K562 (cell line): Measurements from ENCODE around the gene KDM4C. TPM values are rescaled to one million over a fixed set of nuclear protein-coding genes. Genes with fewer than 3 reads are reported as not detected.

Experiments
- ATAC-seq: fragments of 200-7000 bp; cut with Tn5 transposase; 3 replicates; pipeline ENCODE4 v1.9.1; 2020; ENCODE audit warnings: moderate library complexity
- BruUV-seq: library from RNA; stranded (reverse); fragments of 400-500 nt; replicated peaks from 2 replicates; lab custom pipeline; 2021; lab: Mats Ljungman, UMichigan
- CTCF ChIA-PET: fragments of 300-600 bp; formaldehyde crosslinking; extraction: SDS; loops from one replicate; lab custom pipeline; 2021; ENCODE audit warnings: low intra/inter-chr PET ratio; lab: Yijun Ruan, JAX
- POLR2A ChIA-PET: fragments of 300-600, 350-650 bp; sonication (Branson Sonifier 250); formaldehyde crosslinking; extraction: SDS; loops from one replicate; lab custom pipeline; 2021; ENCODE audit warnings: antibody characterized with exemption, inconsistent platforms; lab: Yijun Ruan, JAX
- DNase-seq, 4 experiments: peaks; one replicate each; pipeline versions ENCODE4 v3.0.0 to v3.0.0-alpha.2; 2011 to 2018; ENCODE audit warnings: low spot score in 3 of 4, mixed read lengths in 3 of 4; ENCODE audit errors: extremely low read depth in 1 of 4
- FAIRE-seq: peaks from 2 replicates; lab custom pipeline; 2011; peaks lifted over from hg19 to GRCh38; lab: Jason Lieb, UNC
- H2AFZ ChIP-seq: 2 replicates; pipeline ENCODE4 v1.6.0; 2011; ENCODE audit warnings: low read depth, low read length, control low read depth, inconsistent platforms
- H3K27ac ChIP-seq: fragments of 200-600 bp; 3 replicates; pipeline ENCODE4 v1.8.0; 2011; ENCODE audit warnings: low read depth, mild to moderate bottlenecking, control low read depth, inconsistent platforms, low read length, moderate library complexity, mixed read lengths; ENCODE audit errors: extremely low read depth
- H3K27me3 ChIP-seq, 2 experiments: fragments of 300-600 bp in 1 of 2; 2 replicates in 1 of 2; 3 replicates in 1 of 2; pipeline versions ENCODE4 v1.6.0 to v1.8.0; 2011; ENCODE audit warnings: inconsistent platforms in 2 of 2, low read length in 2 of 2, mild to moderate bottlenecking in 1 of 2, mixed read lengths in 1 of 2, moderate library complexity in 1 of 2; ENCODE audit not compliant: control insufficient read depth in 2 of 2, insufficient read depth in 2 of 2
- H3K36me3 ChIP-seq: fragments of 300-600 bp; 3 replicates; pipeline ENCODE4 v1.8.0; 2011; ENCODE audit warnings: mild to moderate bottlenecking, low read length, inconsistent platforms; ENCODE audit not compliant: control insufficient read depth, insufficient read depth
- H3K4me1 ChIP-seq, 2 experiments: fragments of 200-600 bp in 1 of 2; replicated peaks in 1 of 2; 2 replicates in 1 of 2; 3 replicates in 1 of 2; pipeline versions ENCODE4 v1.5.1 to v1.8.0; 2011; ENCODE audit warnings: inconsistent platforms in 2 of 2, low read length in 2 of 2, mild to moderate bottlenecking in 1 of 2, mixed read lengths in 1 of 2, moderate library complexity in 1 of 2; ENCODE audit not compliant: control insufficient read depth in 2 of 2, insufficient read depth in 2 of 2
- H3K4me2 ChIP-seq: 2 replicates; pipeline ENCODE4 v1.6.1; 2011; ENCODE audit warnings: low read length, control low read depth, inconsistent platforms, mixed read lengths; ENCODE audit not compliant: insufficient read depth
- H3K4me3 ChIP-seq: fragments of 200-600 bp; sonication (generic), shearing (Covaris generic); 2 replicates; pipeline ENCODE4 v1.5.1; 2016; ENCODE audit warnings: control low read depth, inconsistent platforms
- H3K79me2 ChIP-seq: fragments of 200-600 bp; 3 replicates; pipeline ENCODE4 v1.8.0; 2011; ENCODE audit warnings: low read length, inconsistent platforms; ENCODE audit not compliant: control insufficient read depth, insufficient read depth
- H3K9ac ChIP-seq, 2 experiments: 2 replicates each; pipeline versions ENCODE4 v1.6.0 to v1.6.1; 2011; ENCODE audit warnings: low read depth in 2 of 2, low read length in 2 of 2, control low read depth in 1 of 2, inconsistent platforms in 1 of 2, mild to moderate bottlenecking in 1 of 2, mixed read lengths in 1 of 2; ENCODE audit not compliant: insufficient read depth in 1 of 2
- H3K9me1 ChIP-seq: one replicate; pipeline ENCODE4 v1.6.0; 2011; ENCODE audit warnings: inconsistent platforms, mild to moderate bottlenecking, low read length, moderate library complexity; ENCODE audit not compliant: control insufficient read depth, insufficient read depth
- H3K9me3 ChIP-seq: replicated peaks from 2 replicates; pipeline ENCODE4 v1.5.1; 2011; ENCODE audit warnings: low read depth, low read length, inconsistent platforms; ENCODE audit not compliant: control insufficient read depth, insufficient read depth
- H4K20me1 ChIP-seq: replicated peaks from 2 replicates; pipeline ENCODE4 v1.6.1; 2011; ENCODE audit warnings: low read length, inconsistent platforms, mixed read lengths; ENCODE audit not compliant: control insufficient read depth, insufficient read depth
- GTF3C2 ChIP-seq: IDR thresholded peaks from 3 replicates; pipeline ENCODE4 v1.6.1; 2011; ENCODE audit warnings: borderline replicate concordance, mild to moderate bottlenecking, moderate library complexity; ENCODE audit not compliant: insufficient read length; ENCODE audit errors: extremely low read depth
- POU5F1 ChIP-seq: fragments of 150-350 bp; IDR thresholded peaks from 2 replicates; pipeline ENCODE4 v1.6.1; 2014; ENCODE audit warnings: borderline replicate concordance, low read length, low read depth, mild to moderate bottlenecking; ENCODE audit not compliant: partially characterized antibody
- SMARCB1 ChIP-seq: IDR thresholded peaks from 2 replicates; pipeline ENCODE4 v1.6.1; 2011; ENCODE audit warnings: improper control_type of control experiment, low read depth; ENCODE audit not compliant: insufficient read length
- YY1 ChIP-seq, 3 experiments: IDR thresholded peaks; 2 replicates each; pipeline ENCODE4 v1.6.1; 2011; ENCODE audit warnings: low read length in 2 of 3, mild to moderate bottlenecking in 2 of 3, moderate library complexity in 2 of 3, borderline replicate concordance in 1 of 3, control low read depth in 1 of 3, low read depth in 1 of 3; ENCODE audit not compliant: insufficient read depth in 3 of 3, insufficient replicate concordance in 2 of 3, control insufficient read depth in 1 of 3, insufficient read length in 1 of 3; ENCODE audit errors: extremely low read depth in 1 of 3
- ZMIZ1 ChIP-seq, 2 experiments: fragments of 150-350 bp in 1 of 2; IDR thresholded peaks; 2 replicates each; pipeline ENCODE4 v1.6.1; 2012 to 2016; ENCODE audit warnings: low read depth in 2 of 2, low read length in 2 of 2, mild to moderate bottlenecking in 1 of 2, moderate library complexity in 1 of 2
- ZNF232 ChIP-seq: sonication (generic); formaldehyde crosslinking; IDR thresholded peaks from 2 replicates; pipeline ENCODE4 v1.8.0; 2022; ENCODE audit warnings: mild to moderate bottlenecking, missing genetic modification reagents
- ZNF830 ChIP-seq: fragments of 250-450 bp; sonication (Bioruptor Pico); IDR thresholded peaks from 2 replicates; pipeline ENCODE4 v1.5.0; 2021; ENCODE audit warnings: mild to moderate bottlenecking
- WGBS: fragments of 100-300 bp; shearing (Covaris generic); methylation state at CpG from one replicate; pipeline ENCODE4 v1.1.6; 2016; ENCODE audit warnings: low coverage, mixed read lengths; ENCODE audit not compliant: insufficient coverage; ENCODE audit errors: missing lambda C conversion rate; 5-methylcytosine and 5-hydroxymethylcytosine counted together
- in situ Hi-C: fragments of 300-500 bp; cut with MboI; formaldehyde crosslinking; loops from 4 replicates; pipeline ENCODE4 v1.15.0; 2018; ENCODE audit warnings: inconsistent platforms, mixed read lengths
- intact Hi-C: fragments of 100-400 bp; cut with micrococcal nuclease; formaldehyde crosslinking; loops from 2 replicates; pipeline ENCODE4 v1.14.2; 2022
- polyA plus RNA-seq, 8 experiments: library from polyadenylated mRNA; depleted of rRNA in 4 of 8; stranded (reverse) in 5 of 8; unstranded in 3 of 8; fragments of >200 nt; fragmentation: Nextera tagmentation in 2 of 8; fragmentation: Illumina TruSeq in 1 of 8; extraction: Ambion mirVana in 2 of 8; extraction: Trizol in 1 of 8; gene quantifications; 2 replicates each; pipeline versions ENCODE4 v1.2.1 to v1.2.3, GENCODE V29; 2011 to 2014; ENCODE audit warnings: inconsistent platforms in 1 of 8, missing spikeins in 1 of 8
- total RNA-seq, 7 experiments: library from RNA; depleted of rRNA in 6 of 7; stranded (reverse); fragments of >200 nt in 6 of 7; fragmentation: Illumina TruSeq in 2 of 7; extraction: Trizol in 2 of 7; gene quantifications; 2 replicates each; pipeline versions ENCODE4 v1.2.1 to v1.2.3, GENCODE V29; 2011 to 2021; ENCODE audit warnings: low replicate concordance in 1 of 7

The KDM4C gene
- total and polyA plus RNA-seq, 9 of the 15 experiments (the other 6 are each of a cell fraction or from before 2014, with no cell fraction given) = 5.4 to 17.0 (median 12.6) TPM

DNA sequence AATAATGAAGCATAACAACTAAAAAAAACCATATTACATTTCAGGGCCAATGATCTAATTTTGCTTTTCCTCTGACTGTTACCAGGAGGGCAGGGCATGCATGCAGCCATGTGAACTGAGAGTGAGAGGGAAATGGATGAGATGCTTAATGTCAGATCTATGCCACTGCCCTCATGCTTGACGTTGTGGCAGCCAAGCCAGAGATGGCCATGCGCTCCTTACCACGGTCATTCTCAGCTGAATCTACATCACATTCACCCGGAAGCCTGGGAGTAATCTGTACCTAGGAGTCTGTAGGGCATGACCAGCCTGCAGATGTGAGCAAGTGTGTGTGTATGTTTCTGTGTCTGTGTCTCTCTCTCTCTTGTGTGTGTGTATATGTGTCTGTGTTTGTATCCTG is 183.7 kb downstream of the KDM4C start:
- intact Hi-C loops (no loop called here), in situ Hi-C loops (no loop called here)
- 79% methylated on average over 4 of the region's 4 CpGs for WGBS
- ChIA-PET CTCF (no interaction called here), POLR2A (no interaction called here)
- no peaks in the 10 kb centered on the region for H3K4me1 ChIP-seq
- H2AFZ ChIP-seq = no peak overlapping the region
- H3K36me3 ChIP-seq = no peaks in the 10 kb centered on the region
- DNase-seq (no peak), ATAC-seq (no peak), FAIRE-seq (no peak)
- H3K4me3 ChIP-seq = no peak overlapping the region
- H3K79me2 ChIP-seq = no peaks in the 10 kb centered on the region
- no peaks in the 10 kb centered on the region for H3K27me3 ChIP-seq
- H3K9ac ChIP-seq = no peak overlapping the region
- TF ChIP-seq YY1 (IDR thresholded peaks at IDR 0.05; ENCODE audit: borderline replicate concordance in 1 of 3, control insufficient read depth in 1 of 3, extremely low read depth in 1 of 3, insufficient read depth in 3 of 3, insufficient read length in 1 of 3, insufficient replicate concordance in 2 of 3, low read depth in 1 of 3, low read length in 2 of 3) = no peak
- no TSS peak for BruUV-seq
- H3K9me3 ChIP-seq = no peaks in the 10 kb centered on the region
- no peaks in the 10 kb centered on the region for H4K20me1 ChIP-seq
- no peaks in the 10 kb centered on the region for H3K9me1 ChIP-seq
- H3K27ac ChIP-seq = no peak overlapping the region
- no peak overlapping the region for H3K4me2 ChIP-seq

- H3K9me1 ChIP-seq = no peaks in the 10 kb centered on the region
- H3K4me1 ChIP-seq = no peaks in the 10 kb centered on the region
- intact Hi-C loops = no loop called here
- no peaks in the 10 kb centered on the region for H3K9me3 ChIP-seq
- H3K27ac ChIP-seq = no peak overlapping the region
- H2AFZ ChIP-seq = no peak overlapping the region
- H3K27me3 ChIP-seq = no peaks in the 10 kb centered on the region
- DNase-seq (no peak), FAIRE-seq (no peak), ATAC-seq (no peak)
- POLR2A ChIA-PET = no interaction called here
- 80% methylated on average over 4 of the region's 4 CpGs for WGBS
- no peak overlapping the region for H3K4me3 ChIP-seq
- no peaks in the 10 kb centered on the region for H3K36me3 ChIP-seq
- in situ Hi-C loops = no loop called here
- H3K9ac ChIP-seq = no peak overlapping the region
- no peak overlapping the region for H3K4me2 ChIP-seq
- CTCF ChIA-PET = no interaction called here
- BruUV-seq = no TSS peak
- H3K79me2 ChIP-seq = no peaks in the 10 kb centered on the region
- H4K20me1 ChIP-seq = no peaks in the 10 kb centered on the region
- TF ChIP-seq ZNF830 (no peak), ZMIZ1 (IDR thresholded peaks at IDR 0.05; ENCODE audit: low read depth in 2 of 2, low read length in 2 of 2) (no peak), POU5F1 (no peak), SMARCB1 (no peak), ZNF232 (CRISPR knock-in tag) (no peak), GTF3C2 (no peak)
Measured at GRCh38 chr9:6942406-6942805, 184.6 kb downstream of the KDM4C start.
